HUES48 (cell line): ENCODE results near the gene MTA1.

ENCODE experiments used
- H3K27ac ChIP-seq: one replicate; pipeline ENCODE4 v1.7.0; 2013; ENCODE audit warnings: low read depth, low read length, inconsistent platforms
- H3K27me3 ChIP-seq: 2 replicates; pipeline ENCODE4 v1.6.1; 2013; ENCODE audit warnings: mild to moderate bottlenecking, low read length; ENCODE audit not compliant: control insufficient read depth, insufficient read depth
- H3K36me3 ChIP-seq: 2 replicates; pipeline ENCODE4 v1.6.1; 2013; ENCODE audit warnings: low read length; ENCODE audit not compliant: control insufficient read depth, insufficient read depth
- H3K4me1 ChIP-seq: 2 replicates; pipeline ENCODE4 v1.6.1; 2013; ENCODE audit warnings: mild to moderate bottlenecking, low read length; ENCODE audit not compliant: control insufficient read depth, insufficient read depth
- H3K4me3 ChIP-seq: 2 replicates; pipeline ENCODE4 v1.5.1; 2013; ENCODE audit warnings: mild to moderate bottlenecking, low read depth, low read length
- H3K9ac ChIP-seq: 2 replicates; pipeline ENCODE4 v1.6.1; 2013; ENCODE audit warnings: mild to moderate bottlenecking, low read depth, low read length, moderate library complexity
- H3K9me3 ChIP-seq: 2 replicates; pipeline ENCODE4 v1.6.1; 2013; ENCODE audit warnings: low read length; ENCODE audit not compliant: control insufficient read depth, insufficient read depth

MTA1 gene

DNA sequence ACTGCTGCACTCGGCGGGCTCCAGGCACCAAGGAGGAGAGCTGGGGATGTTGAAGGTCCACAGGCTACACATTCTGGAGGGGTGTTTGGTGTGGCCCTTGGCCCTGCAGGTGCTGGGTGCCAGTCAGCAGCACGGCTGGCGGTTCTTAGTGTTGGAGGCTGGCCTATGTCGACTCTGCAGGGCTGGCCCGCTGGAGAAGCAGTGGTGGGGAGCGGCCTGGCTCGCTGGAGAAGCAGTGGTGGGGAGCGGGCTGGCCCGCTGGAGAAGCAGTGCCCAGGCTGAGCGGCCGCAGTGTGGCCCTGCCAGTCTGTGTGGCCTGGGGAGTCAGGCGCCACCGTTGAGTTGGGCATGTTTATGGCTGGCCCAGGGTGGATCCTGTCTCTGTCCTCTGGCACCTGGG is 27.3 kb downstream of the MTA1 start:
- H3K36me3 ChIP-seq: peaks cover 47% of the 10 kb centered on the region
- H3K9ac ChIP-seq: no peak overlapping the region
- no peaks in the 10 kb centered on the region for H3K27me3 ChIP-seq
- no peaks in the 10 kb centered on the region for H3K4me1 ChIP-seq
- no peaks in the 10 kb centered on the region for H3K9me3 ChIP-seq
- H3K4me3 ChIP-seq: no peak overlapping the region
- no peak overlapping the region for H3K27ac ChIP-seq

DNA sequence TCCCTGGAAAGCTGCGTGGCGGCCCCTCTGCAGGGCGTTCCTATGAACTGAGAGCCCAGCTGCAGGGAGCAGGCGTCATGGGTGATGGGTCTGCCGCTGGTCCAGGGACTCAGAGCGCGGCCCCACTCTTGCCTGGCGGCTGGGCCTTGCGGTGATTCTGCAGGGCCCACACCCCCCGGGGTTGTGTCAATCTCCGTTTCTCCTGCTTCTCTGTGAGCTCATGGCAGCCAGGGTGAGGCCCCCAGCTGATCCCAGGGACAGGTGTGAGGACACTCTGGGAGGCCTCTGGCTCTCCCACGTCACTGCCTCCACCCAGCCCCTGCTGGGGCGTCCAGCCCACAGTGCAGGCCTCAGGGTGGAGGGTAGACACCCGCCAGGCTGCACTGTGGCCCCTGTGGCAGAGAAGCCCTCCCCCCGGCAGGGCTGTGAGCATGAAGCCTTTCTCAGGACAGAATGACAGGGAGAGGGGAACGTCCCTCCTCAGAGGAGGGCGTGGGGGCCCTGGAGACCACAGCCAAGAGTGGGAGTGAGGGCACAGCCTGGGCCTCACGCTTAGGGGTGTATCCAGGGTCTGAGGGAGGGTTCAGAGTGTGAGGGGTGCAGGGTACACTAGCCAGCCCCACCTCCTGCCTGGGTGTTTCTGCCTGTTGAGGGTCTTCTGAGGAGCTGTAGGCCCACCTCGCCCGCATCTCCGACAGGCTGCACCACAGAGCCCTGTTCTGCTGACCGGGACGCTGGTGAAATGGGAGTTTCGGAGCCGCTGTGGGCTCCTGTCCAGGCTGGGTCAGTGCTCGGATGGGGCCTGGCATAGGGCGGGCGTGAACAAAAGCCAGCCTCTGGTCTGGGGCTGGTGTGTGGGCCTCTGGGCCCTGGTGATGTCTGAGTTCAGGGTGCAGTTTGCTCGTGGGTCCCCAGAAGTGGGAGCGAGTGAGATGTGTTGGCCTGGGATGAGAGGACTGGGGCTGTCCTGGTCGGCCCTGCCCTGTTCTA is 28.3 kb downstream of the MTA1 start:
- Histone ChIP-seq H3K36me3 (peaks cover 47% of the 10 kb centered on the region), H3K27me3 (no peaks in the 10 kb centered on the region), H3K27ac (no peak overlapping the region), H3K9ac (no peak overlapping the region), H3K9me3 (no peaks in the 10 kb centered on the region), H3K4me3 (no peak overlapping the region), H3K4me1 (no peaks in the 10 kb centered on the region)

DNA sequence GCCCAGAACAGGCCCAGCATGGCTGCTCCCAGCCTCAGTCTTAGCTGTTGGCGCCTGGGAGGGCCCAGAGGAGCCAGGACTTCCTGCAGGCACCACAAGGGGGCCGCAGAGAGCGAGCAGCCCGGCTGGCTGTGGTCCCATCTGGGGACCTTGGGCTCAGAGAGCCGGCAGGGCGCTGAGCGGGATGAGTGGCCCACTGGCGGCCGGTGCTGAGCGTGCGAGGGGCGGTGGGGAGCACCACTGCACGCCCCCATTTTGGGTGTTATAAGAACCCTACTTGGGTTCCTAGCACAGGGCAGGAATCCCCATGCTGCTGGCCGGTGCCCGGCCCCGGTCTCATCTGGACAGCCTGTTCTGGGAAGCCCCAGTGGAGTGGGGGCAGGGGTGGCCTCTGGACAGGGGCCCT is 29.1 kb downstream of the MTA1 start:
- H3K9ac ChIP-seq: no peak overlapping the region
- H3K4me3 ChIP-seq: no peak overlapping the region
- no peak overlapping the region for H3K27ac ChIP-seq
- H3K27me3 ChIP-seq: no peaks in the 10 kb centered on the region
- H3K4me1 ChIP-seq: no peaks in the 10 kb centered on the region
- H3K9me3 ChIP-seq: no peaks in the 10 kb centered on the region
- H3K36me3 ChIP-seq: peaks cover 51% of the 10 kb centered on the region

DNA sequence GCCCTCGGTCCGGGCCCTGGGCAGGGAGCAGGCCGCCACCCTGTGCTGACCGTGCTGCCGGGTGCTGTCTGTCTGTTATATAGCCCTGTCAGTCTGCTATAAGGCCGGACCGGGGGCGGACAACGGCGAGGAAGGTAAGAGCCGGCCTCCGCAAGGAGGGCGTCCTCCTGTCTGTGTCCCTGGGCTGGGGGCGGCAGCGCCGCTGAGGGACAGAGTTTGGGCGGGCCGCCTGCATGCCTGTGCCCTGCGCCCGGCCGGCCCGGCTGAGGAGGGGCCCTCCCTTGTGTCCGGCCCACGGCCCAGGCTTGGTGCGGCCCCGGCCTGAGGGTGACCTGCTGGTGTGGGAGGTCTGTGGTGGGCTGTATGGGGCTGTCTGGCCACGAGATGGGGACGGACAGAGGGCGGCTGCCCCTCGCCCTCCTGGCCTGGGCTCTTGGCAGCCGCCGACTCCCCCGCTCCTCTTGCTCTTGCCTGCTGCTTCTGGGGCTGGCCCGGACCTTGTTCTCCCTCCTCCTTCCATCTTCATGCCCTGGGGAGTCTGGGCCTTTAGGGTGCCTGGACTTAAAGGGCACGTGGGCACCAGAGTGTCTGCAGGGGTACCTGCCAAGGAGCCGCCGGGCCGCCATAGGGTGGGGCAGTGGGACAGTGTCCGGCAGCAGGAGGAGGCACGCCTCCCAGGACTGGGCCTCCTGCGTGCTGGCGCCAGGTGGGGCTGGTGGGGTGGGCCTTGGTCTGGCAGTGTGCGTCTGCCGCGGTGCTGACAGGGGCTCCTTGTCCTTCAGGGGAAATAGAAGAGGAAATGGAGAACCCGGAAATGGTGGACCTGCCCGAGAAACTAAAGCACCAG is 29.9 kb downstream of the MTA1 start:
- Histone ChIP-seq H3K4me3 (no peak overlapping the region), H3K36me3 (peaks cover 59% of the 10 kb centered on the region), H3K4me1 (no peaks in the 10 kb centered on the region), H3K27me3 (no peaks in the 10 kb centered on the region), H3K27ac (no peak overlapping the region), H3K9ac (no peak overlapping the region), H3K9me3 (no peaks in the 10 kb centered on the region)

DNA sequence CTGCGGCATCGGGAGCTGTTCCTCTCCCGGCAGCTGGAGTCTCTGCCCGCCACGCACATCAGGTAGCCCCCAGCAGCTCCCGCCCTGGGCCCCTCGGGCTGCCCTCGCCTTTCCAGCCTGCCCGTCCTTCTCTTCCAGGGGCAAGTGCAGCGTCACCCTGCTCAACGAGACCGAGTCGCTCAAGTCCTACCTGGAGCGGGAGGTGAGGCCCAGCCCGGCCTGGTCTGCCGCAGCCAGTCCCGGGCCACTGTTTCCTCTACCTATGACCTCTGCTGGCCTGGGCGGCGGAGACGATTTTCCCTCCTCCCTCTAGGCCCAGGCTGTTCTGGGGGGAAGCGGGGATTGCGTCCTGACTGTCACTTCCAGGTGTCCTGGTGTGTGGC is 30.5 kb downstream of the MTA1 start:
- no peak overlapping the region for H3K27ac ChIP-seq
- no peaks in the 10 kb centered on the region for H3K9me3 ChIP-seq
- no peaks in the 10 kb centered on the region for H3K27me3 ChIP-seq
- H3K4me3 ChIP-seq: no peak overlapping the region
- H3K36me3 ChIP-seq: peaks cover 63% of the 10 kb centered on the region
- no peak overlapping the region for H3K9ac ChIP-seq
- no peaks in the 10 kb centered on the region for H3K4me1 ChIP-seq

DNA sequence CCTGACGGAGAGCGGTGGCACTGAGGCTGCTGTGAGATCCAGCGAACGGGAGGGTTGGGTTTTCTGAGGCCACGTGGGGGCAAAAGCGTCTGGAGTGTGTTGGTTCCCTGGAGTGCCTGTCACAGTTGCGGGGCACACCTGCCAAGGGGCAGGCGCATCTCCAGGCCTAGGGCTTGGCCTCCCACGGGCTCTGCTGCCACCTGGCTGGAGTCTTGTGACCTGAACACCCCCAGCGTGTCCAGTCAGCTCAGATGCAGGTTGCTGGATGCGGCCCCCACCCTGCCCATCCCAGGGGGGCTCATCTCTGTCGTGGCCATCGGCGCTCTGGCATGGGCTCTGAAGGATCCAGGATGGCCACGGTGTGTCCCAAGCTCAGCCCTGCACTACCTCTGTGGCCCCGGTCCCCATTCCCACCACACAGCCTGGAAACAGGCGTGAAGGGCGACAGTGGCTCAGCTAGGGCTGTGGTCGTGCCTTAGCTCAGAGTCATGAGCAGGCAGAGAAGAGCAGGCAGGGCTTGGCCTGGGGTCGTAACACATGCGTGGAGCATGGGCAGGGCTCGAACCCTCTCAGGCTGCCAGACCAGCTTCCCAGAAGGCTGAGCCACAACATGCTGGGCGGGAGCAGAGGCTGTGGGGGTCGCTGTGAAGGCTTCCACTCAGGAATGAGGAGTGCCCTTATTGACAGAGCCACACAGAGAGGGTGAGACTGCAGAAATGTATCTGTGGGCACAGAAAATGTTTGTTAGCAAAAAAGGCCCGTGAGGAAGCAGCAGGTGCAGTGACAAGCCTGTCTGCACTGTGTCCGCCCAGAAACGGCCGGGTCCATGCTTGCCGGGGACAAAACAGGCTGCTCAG is 31.5 kb downstream of the MTA1 start:
- Histone ChIP-seq H3K27me3 (no peaks in the 10 kb centered on the region), H3K27ac (no peak overlapping the region), H3K9me3 (no peaks in the 10 kb centered on the region), H3K4me3 (no peak overlapping the region), H3K36me3 (peaks cover 63% of the 10 kb centered on the region), H3K9ac (no peak overlapping the region), H3K4me1 (no peaks in the 10 kb centered on the region)

DNA sequence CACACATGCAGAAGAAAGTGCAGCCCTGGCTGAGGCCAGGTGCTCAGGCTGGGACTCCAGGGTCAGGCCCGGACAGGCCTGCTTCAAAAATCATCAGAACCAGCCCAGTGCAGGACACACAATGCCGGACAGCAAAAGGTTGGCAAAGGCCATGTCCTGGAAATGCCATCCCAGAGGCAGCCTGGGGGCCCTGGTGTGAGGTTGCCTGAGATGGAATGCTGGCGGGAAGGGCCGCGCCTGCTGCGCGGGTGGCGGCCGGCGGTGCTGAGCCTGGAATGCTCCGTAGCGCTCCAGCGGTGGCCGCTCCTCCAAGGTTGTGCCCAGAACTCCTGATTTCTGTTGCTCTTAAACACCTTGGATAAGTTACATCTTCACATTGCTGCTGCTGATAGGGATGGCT is 33.3 kb downstream of the MTA1 start:
- peaks cover 79% of the 10 kb centered on the region for H3K36me3 ChIP-seq
- H3K4me1 ChIP-seq: no peaks in the 10 kb centered on the region
- no peak overlapping the region for H3K4me3 ChIP-seq
- no peak overlapping the region for H3K9ac ChIP-seq
- no peaks in the 10 kb centered on the region for H3K27me3 ChIP-seq
- no peaks in the 10 kb centered on the region for H3K9me3 ChIP-seq
- no peak overlapping the region for H3K27ac ChIP-seq

DNA sequence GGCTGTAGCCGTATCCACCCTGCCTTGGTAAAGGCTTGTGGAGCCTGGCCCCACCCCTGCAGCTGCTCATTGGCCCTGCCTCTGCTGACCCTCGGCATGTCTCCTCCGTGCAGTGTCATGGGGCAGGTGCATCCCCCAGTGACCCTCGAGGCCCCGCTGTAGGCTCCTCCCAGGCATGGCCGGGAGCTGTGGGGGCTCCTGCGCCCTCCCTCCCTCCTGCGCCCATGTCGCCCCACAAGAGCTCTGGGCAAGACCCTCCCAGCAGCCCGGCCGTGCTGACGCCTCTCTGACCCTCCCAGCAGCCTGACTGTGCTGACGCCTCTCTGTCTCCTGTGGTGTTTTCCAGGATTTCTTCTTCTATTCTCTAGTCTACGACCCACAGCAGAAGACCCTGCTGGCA is 34.2 kb downstream of the MTA1 start:
- no peaks in the 10 kb centered on the region for H3K9me3 ChIP-seq
- H3K27ac ChIP-seq: no peak overlapping the region
- H3K4me3 ChIP-seq: no peak overlapping the region
- no peaks in the 10 kb centered on the region for H3K27me3 ChIP-seq
- no peak overlapping the region for H3K9ac ChIP-seq
- no peaks in the 10 kb centered on the region for H3K4me1 ChIP-seq
- peaks cover 86% of the 10 kb centered on the region for H3K36me3 ChIP-seq

DNA sequence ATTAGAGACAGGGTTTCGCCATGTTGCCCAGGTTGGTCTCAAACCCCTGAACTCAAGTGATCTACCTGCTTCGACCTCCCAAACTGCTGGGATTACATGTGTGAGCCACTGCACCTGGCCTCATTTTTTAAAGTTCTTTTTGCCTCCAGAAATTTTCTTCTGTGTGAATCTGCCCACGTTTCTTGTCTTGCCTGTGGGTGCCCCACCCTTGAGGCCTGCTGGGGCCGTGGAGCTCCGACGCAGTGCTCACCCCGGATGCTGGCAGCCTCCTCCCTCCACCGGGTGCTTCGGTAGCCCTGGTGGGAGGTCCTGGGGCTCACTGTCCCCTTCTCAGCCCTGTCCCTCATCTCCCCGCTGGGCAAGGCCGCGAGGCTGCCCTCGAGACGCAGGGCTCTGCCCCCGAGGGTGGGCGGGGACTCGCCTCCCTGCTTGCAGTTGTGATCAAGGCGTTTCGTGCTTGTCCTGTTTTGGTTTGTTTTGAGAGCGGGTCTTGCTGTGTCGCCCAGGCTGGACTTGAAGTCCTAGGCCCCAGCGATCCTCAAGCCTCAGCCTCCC is 35.5 kb downstream of the MTA1 start:
- no peak overlapping the region for H3K4me3 ChIP-seq
- no peaks in the 10 kb centered on the region for H3K27me3 ChIP-seq
- H3K4me1 ChIP-seq: no peaks in the 10 kb centered on the region
- H3K27ac ChIP-seq: no peak overlapping the region
- no peaks in the 10 kb centered on the region for H3K9me3 ChIP-seq
- peaks cover 83% of the 10 kb centered on the region for H3K36me3 ChIP-seq
- no peak overlapping the region for H3K9ac ChIP-seq
